Uterus (tissue), 2 donors: ENCODE results near the gene IL5RA.

Experiments
- CTCF ChIP-seq, 4 experiments: fragments of 200-600 bp in 2 of 4; fragments of 450-650 bp in 2 of 4; sonication (generic) in 2 of 4; IDR thresholded peaks; one replicate each; pipeline ENCODE4 v1.5.1; 2016 to 2019; ENCODE audit warnings: antibody characterized with exemption in 4 of 4, mild to moderate bottlenecking in 2 of 4, moderate library complexity in 1 of 4
- POLR2A ChIP-seq, 2 donors: fragments of 450-650 bp; IDR thresholded peaks; one replicate each; pipeline ENCODE4 v1.6.1; 2016; ENCODE audit warnings: antibody characterized with exemption in 2 of 2, mild to moderate bottlenecking in 1 of 2, moderate library complexity in 1 of 2

GRCh38 chr3:3125977-3126376, 15.8 kb upstream of the IL5RA start:
- TF ChIP-seq CTCF (IDR thresholded peaks at IDR 0.05) (no peak), POLR2A (IDR thresholded peaks at IDR 0.05) (no peak)
